Kidney epithelial cell (primary cell): ENCODE data around the gene SPACA7. TPM values are rescaled to one million over a fixed set of nuclear protein-coding genes. Genes with fewer than 3 reads are reported as not detected.

ENCODE experiments used
- DNase-seq: peaks from one replicate; pipeline ENCODE4 v3.0.0-alpha.2; 2010; ENCODE audit warnings: low read depth
- H3K27me3 ChIP-seq: 2 replicates; pipeline ENCODE4 v1.6.0; 2011; ENCODE audit warnings: low read length; ENCODE audit not compliant: control insufficient read depth, insufficient read depth
- H3K36me3 ChIP-seq: 2 replicates; pipeline ENCODE4 v1.5.1; 2011; ENCODE audit warnings: low read length; ENCODE audit not compliant: control insufficient read depth, insufficient read depth
- H3K4me3 ChIP-seq: 2 replicates; pipeline ENCODE4 v1.5.1; 2011; ENCODE audit warnings: low read depth, mild to moderate bottlenecking, control low read depth, low read length
- total RNA-seq: library from RNA; depleted of rRNA; stranded (reverse); fragments of >200 nt; gene quantifications from 2 replicates; pipeline ENCODE4 v1.2.3, GENCODE V29; 2015
- TF ChIP-seq, protein P1 (sequence below): IDR thresholded peaks from 2 replicates; pipeline ENCODE4 v1.5.1; 2011; ENCODE audit warnings: mild to moderate bottlenecking, moderate library complexity, low read length, control low read depth, inconsistent platforms; ENCODE audit not compliant: insufficient read depth, poor library complexity, severe bottlenecking

SPACA7 gene
- total RNA-seq, 1 donor from 2014 or later: not detected

DNA sequence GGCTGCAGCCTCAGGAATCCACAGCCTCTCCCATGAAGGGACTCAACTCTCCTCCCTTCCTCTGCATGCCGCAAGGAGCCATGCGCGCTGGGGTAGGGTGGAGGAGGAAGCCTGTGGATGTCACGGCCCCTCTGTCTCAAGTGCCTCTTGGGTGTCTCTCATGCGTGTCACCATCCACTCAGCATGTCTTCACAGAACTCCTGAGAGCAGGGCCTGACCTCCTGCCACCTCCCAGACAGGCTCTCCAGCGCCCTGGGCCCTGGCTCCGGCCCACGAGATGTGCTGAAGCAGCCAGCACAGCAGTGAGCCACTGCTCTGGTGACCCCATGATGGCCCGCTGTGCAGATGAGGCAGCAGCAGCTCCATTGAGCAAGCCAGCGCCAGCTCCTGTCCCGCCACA is 25.9 kb upstream of the SPACA7 start:
- Histone ChIP-seq H3K27me3 (peaks cover 12% of the 10 kb centered on the region), H3K36me3 (no peaks in the 10 kb centered on the region), H3K4me3 (no peak overlapping the region)
- TF ChIP-seq, protein P1, sequence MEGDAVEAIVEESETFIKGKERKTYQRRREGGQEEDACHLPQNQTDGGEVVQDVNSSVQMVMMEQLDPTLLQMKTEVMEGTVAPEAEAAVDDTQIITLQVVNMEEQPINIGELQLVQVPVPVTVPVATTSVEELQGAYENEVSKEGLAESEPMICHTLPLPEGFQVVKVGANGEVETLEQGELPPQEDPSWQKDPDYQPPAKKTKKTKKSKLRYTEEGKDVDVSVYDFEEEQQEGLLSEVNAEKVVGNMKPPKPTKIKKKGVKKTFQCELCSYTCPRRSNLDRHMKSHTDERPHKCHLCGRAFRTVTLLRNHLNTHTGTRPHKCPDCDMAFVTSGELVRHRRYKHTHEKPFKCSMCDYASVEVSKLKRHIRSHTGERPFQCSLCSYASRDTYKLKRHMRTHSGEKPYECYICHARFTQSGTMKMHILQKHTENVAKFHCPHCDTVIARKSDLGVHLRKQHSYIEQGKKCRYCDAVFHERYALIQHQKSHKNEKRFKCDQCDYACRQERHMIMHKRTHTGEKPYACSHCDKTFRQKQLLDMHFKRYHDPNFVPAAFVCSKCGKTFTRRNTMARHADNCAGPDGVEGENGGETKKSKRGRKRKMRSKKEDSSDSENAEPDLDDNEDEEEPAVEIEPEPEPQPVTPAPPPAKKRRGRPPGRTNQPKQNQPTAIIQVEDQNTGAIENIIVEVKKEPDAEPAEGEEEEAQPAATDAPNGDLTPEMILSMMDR: no peak
- no peak for DNase-seq

DNA sequence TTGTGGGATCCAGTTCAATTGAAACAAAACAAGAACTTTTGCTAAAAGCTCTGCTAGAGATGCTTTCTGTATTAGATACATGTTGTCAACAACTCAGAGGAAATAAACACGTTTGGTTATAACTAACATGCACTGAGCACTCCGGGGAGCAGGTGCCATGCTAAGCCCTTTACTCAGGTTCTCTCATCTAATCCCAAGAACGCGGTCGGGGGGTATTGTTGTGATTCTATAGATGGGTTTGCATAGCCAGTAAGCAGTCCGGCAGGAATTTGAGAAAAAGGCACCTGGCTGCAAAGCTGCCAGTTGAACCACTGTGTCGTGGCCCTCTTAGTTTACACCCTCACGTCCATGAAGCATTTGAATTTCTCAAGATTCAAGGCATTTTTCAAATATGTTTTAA is 24.3 kb upstream of the SPACA7 start:
- no peak for DNase-seq
- TF ChIP-seq, protein P1: no peak
- H3K27me3 ChIP-seq: peaks cover 4% of the 10 kb centered on the region

DNA sequence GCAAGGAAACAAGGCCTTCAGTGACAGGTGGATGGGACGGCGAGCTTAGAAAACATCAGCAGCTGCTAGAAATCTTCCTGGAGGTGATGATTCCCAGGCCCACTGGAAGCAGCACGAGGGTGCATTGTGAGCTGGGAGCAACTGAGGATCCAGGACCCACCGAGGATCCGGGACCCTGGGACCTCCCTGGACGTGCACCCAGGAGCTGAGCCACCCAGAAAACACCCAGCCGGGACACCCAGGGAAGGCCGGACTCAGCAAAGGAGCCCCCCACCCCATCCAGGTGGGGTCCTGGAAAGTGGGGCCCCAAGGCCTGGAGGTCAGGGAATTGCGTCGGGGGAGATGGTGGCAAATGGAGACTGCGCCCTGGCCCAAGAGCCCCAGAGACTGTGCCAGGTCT is 22.3 kb upstream of the SPACA7 start:
- TF ChIP-seq, protein P1: no peak
- Histone ChIP-seq H3K4me3 (no peak overlapping the region), H3K27me3 (no peaks in the 10 kb centered on the region), H3K36me3 (no peaks in the 10 kb centered on the region)
- DNase-seq: no peak

More for the DNA sequence above, 24.3 kb upstream of the SPACA7 start:
- Histone ChIP-seq H3K36me3 (no peaks in the 10 kb centered on the region), H3K4me3 (no peak overlapping the region)

DNA sequence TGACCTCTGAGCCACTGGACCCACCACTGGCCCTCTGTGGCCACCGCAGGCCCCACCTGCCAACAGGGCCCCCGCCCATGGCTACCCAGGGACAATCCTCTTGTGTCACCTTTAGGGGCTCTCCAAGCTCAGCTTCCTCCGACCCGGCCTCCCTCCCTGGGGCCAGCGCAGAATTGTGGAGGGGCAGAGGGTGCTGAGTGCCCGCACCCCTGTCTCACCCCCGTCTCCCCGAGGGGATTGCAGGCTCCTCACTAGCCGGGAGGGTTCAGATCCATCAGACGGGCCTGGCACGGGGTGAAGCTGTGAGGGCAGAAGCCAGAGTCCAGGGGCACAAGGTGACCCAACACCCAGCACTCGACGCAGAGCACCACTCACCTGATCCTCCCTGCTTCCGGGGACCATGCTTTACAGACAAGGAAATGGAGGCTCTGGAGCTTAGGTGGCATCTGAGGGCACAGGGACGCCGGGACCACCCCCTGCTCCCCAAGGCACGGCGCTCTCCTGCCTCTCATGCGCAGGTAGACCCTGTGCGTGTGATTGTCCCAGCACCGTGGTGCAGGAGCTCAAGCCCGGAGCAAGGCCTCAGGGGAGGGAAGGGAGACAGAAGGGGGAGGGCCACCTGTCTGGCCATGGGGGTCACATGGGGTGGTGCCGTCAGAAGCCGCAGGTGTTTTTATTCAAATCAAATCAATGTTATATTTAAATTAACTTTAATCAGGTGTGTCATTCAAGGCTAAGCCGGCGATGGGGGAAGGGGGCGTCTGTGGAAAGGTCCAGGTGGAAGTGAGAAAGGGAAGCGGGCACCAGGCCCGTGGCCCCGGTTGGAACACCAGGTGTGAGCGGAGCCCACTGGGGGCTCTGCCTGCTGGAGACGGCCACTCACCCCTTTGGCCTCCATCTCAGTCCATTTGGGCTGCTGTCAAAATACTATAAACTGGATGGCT is 21.6 kb upstream of the SPACA7 start:
- H3K4me3 ChIP-seq: no peak overlapping the region
- TF ChIP-seq, protein P1: no peak
- no peaks in the 10 kb centered on the region for H3K27me3 ChIP-seq
- no peaks in the 10 kb centered on the region for H3K36me3 ChIP-seq
- no peak for DNase-seq

DNA sequence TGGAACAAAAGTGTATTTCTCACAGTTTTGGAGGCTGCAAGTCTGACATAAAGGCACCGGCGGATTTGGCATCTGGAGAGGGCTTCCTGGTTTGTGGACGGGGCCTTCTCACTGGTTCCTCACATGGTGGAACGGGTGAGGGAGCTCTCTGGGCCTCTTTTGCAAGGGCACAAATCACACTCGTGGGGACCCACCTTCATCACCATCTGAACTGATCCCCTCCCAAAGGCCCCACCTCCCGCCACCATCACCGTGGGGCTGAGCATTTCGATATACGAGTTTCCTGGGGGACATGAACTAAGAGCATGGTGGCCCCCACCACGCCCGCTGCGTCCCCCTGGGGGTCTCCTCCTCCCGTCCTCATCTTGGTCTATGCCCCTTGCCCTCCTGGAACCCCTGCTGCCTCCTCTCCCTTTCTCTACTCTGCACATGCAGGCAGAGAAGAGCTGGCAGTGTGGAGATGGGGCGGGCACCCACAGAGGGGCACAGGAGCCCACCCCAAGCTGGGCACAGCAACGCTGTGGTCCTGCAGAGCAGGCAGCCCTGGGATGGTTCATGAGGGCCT is 20.8 kb upstream of the SPACA7 start:
- H3K36me3 ChIP-seq: no peaks in the 10 kb centered on the region
- no peak overlapping the region for H3K4me3 ChIP-seq
- TF ChIP-seq, protein P1: no peak
- DNase-seq: no peak
- no peaks in the 10 kb centered on the region for H3K27me3 ChIP-seq
